HG03097 (cell line): ENCODE data around the gene TUBA1B.
"Not testable (repeated sequence)": the region's sequence is repeated elsewhere in the genome, so short reads cannot be mapped to it uniquely, and the experiment has no call there.

ENCODE experiments used
- ATAC-seq: cut with Tn5 transposase; IDR thresholded peaks from one replicate; pipeline ENCODE4 v1.9.1; 2021; ENCODE audit not compliant: unreplicated experiment, low FRiP score

The TUBA1B gene

DNA sequence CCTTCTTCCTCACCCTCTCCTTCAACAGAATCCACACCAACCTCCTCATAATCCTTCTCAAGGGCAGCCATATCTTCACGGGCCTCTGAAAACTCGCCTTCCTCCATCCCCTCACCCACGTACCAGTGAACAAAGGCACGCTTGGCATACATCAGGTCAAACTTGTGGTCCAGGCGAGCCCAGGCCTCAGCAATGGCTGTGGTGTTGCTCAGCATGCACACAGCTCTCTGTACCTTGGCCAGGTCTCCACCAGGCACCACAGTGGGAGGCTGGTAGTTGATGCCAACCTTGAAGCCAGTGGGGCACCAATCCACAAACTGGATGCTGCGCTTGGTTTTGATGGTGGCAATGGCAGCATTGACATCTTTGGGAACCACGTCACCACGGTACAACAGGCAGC is 3.2 kb downstream of the TUBA1B start:
- not testable (repeated sequence) for ATAC-seq

DNA sequence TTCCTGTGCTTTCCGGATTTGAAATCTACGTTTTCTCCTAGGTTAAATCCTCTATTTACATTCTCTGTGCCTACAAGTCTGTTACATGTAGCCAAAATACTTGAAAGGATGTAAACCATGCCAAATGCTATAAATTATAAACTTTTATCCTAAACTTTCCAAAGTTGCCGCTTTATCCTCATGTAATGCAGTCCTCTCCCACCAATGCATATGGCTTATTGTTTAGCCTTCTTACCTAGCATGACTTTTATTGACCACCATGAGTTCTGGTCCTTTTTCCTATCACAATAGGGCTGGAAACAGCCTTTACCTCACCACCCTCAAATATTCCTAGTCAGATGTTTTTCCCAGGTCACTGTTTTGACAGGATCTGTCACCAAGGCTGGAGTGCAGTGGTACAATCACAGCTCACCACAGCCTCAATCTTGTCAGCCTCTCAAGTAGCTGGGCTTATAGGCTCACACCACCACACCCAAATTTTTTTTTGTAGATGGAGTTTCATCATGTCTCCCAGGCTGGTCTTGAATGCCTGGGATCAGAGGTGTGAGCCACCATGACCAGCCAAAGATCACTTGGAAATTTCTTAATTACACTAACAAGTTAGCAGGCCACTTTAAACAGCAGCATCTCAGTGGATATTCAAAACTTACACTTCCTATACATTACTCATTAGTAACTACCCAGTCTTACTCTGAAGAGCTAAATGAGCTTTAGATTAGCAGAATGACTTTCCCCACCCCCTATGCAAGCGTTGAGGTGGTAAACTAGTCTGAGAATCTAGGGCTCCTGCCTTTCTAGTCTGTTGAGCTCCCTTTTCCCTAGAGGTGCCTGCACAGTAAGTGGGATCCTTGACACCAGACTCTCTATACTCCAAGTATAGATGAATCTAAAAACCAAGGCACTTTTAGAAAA is 4.1 kb downstream of the TUBA1B start:
- no peak for ATAC-seq

DNA sequence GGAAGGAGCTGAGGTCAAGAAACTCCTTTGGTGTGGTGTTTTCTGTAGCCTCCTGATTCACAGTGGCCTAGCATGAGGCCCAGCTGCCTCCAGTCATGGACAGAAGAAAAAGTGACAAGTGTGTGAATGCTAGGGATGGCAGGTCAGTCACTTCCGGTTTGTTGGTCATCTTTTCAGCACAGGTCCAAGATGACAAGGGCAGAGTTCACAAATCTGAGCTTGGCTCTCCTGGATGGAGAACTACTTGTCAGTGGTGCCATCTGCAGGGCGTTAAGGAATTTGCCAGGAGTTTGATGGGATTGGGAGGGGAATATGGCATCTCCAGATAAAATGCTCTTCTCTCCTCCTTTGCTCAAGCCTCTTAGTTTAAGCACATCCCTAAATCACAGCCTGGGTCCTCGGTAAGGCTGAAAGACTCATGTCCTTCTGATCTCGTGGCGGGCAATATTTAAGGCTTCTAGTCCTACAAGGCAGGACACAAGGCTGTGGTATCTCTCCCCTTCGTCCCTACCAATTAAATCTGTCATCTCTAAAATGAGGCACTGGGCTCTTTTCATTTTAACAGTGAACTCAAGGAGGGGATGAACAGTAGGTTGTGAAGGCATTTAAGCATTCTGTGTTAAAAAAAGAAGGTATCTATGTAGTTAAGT is 10.0 kb downstream of the TUBA1B start:
- no peak for ATAC-seq

DNA sequence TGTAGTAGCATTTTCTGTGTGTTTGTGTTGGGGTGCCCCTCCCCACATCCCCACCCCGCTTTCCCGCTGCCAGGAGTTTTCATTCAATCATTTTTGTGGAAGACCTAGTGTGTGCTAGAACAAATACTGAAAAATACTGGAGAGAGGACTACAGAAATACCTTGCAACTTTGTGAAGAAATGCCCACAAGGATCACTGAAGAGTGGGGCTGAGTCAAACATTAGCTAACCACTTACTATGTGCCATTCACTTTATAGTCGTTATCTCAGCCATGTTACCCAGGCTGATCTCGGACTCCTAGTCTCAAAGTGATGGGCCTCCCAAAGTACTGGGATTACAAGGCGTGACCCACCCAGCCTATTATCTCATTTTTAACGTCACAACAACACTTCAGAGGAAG is 20.0 kb downstream of the TUBA1B start:
- no peak for ATAC-seq

DNA sequence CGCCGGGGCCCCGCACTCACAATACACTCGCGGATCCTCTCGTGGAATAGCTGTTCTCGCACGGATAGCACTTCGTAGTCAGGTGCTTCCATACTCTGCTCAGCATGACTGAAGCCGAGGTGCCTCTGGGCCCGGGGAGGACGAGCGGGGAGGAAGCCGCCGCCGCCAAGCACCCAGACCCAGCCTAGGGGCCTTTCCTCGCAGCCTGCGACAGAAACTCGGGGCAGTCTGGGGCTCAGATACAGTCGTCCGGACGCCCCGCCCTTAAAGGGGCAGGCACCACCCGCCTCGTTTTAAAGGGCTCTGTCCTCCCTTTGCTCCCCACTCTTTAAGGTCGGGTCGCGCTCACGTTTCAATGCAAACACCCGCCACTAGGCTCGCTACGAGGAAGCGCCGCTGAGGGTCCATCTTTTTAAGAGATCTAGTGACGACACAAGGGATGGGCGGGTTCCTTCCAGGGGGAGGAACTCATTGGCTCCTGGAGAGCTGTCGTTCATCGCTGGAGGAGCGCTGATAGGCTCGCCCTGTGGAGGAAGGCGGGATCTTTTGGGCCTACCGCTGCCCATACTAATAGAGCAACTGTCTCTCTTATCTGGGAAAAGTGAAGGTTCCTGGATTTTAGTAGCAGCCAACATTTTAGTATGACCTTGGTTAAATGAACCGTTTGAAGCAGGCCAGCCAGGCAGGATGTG is 20.6 kb downstream of the TUBA1B start, which contains the start of gene LMBR1L:
Gene LMBR1L, minus strand, starts transcription at position 384 of the 692 bp plus-strand sequence. Its CDS starts 292 bp downstream, at position 92.
- peak; percentile 98 for ATAC-seq

DNA sequence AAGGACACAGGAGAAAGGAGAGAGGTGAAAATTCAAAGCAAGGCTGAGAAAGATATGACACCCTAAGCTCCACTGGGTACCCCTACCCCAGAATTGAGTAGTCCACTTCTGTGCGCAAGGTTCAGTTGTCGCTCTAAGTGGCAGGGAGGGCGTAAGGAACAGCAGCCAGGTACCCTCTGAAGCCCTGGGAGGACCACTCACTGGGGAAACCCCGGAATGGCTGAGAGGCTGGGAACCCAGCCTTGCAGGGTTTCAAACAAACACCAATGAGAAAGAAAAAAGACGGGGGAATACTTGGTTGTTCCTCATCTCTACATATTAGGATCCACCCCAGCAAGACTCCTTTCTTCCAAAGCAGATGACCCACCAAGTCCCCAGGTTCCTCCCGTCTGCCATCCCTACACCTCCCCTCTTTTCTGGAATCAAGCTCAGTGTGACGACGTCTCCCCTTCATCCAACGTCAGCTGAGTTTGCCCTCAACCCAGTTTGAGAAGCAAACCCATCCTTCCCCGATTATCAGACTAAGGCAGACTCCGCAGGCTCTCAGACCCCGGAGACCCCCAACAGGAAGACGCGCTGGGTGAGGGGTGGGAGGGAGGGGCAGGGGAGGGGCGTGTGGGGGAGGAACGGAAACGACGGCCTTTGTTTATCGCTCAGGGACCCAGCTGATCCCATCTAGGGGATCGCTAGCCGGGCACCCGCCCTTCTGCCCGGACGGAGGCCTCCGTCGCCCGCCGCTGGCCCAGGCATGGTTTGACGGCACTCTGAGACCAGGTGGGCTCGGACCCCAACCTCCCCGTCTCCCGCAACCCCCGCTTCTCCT is 21.3 kb downstream of the TUBA1B start:
- ATAC-seq = no peak

DNA sequence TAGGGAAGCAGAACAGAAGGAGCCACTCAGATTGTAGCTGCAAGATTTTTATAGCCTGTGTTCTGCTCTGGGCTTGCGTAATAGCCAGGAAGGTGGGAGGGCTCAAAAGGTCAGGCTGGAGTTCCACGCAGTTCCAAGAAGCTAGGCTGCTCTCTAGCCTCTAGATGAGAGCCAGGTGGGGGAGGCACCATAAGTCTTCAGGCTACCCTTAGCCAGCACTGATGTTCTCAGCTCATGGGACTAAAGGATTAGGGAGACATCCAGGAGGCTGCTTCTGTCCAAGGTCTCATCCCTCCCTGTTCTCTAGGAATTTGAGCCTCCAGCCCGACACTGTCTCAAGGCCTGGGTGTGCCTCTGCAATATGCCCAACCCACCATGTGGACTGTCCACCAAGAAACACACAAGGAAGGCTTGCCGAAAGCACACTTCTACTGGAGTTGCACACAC is 22.2 kb downstream of the TUBA1B start:
- no peak for ATAC-seq

DNA sequence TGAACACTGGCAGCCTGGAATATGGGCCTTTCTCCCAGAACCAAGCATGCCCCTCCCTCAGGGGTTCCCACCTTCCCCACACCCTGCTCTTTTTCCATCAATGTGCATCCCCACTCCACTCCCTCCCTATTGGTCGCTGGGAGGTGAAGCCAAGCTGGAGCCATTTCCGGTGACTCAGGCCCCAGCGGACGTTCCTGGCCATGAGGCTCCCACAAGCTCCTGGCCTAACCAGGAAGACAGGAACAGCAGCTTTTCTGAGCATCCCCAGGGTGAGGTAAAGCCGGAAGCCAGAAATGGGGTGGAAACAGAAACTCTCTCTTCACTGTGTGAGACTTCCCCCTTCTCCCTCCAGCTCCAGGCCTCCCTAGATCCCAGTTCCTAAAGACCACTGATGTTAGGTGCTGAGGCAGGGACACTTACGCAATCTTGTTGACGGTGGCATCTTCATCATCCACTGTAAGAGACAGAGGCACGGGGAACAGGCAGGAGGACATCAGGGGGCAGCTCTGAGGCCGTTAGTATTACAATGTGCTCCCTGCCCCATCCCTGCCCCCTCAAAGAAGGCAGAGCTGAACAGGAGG is 25.6 kb downstream of the TUBA1B start:
- no peak for ATAC-seq

DNA sequence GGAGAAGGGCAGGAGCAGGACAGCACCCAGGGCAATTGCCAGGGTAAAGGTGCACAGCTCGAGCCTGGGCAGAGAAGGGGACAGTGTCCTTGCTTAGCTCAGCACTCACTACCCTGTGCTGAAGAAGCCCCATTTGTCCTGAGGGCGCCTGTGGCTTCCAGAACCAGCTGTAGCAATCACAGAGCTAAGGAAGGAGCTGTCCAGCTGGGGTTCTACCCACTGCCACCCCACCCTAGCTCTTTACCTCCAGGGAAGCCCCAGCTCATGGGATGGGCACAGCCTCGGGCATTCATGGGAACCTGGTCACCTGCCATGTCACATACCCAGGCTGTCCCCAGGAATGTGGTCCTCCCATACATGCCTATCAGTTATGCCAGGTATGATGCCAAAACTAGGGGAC is 26.4 kb downstream of the TUBA1B start:
- ATAC-seq = no peak

DNA sequence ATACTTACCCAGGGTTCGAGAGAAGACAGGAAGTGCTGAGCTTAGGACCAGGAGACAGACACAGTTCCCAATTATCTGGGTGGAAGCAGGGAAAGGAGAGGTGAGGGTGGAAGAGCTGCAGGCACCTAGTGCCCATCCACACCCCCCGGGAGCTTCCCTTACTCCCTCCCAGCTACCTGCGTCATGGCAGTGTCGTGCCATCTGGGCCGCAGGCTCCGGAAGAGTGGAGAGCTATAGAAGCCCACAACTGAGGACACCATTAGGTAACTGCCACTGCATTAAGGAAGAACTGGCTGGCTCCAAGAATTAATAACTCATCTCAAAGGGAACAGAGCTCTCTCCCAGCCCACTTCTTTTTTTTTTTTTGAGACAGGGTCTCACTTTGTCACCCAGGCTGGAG is 30.8 kb downstream of the TUBA1B start:
- no peak for ATAC-seq

DNA sequence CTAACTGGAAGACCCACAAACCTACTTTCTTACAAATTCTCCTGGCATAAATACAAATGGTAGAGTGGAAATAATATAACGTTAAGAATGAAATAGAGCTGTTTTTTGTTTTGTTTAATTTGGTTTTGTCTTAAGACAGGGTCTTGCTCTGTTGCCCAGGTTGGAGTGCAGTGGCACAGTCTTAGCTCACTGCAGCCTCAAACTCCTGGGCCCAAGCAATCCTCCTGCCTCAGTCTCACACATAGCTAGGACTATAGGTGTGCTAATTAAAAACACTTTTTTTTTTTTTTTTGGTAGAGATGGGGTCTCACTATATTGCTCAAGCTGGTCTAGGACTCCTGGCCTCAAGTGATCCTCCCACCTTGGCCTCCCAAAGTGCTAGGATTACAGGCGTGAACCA is 32.5 kb downstream of the TUBA1B start:
- ATAC-seq = no peak

DNA sequence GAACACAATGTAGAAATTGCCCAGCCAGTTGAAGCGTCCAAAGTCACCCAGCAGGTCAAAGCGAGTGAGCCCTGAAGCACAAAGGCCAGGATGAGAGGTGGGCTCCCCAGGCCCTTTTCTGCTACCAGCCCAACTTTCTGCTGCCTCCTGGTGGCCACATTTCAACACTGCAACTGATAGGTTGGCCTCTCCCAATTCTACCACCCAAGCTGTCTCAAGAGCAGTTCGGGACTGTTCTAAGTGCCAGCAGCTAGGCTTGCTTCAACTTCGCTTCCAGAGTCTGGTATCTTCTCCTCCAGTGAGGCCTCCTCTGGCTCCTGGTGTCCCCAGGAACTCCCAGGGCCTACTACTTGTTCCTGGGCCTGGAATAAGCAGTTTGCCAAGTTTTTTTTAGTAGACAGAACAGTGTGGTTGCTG is 33.2 kb downstream of the TUBA1B start:
- ATAC-seq = no peak

DNA sequence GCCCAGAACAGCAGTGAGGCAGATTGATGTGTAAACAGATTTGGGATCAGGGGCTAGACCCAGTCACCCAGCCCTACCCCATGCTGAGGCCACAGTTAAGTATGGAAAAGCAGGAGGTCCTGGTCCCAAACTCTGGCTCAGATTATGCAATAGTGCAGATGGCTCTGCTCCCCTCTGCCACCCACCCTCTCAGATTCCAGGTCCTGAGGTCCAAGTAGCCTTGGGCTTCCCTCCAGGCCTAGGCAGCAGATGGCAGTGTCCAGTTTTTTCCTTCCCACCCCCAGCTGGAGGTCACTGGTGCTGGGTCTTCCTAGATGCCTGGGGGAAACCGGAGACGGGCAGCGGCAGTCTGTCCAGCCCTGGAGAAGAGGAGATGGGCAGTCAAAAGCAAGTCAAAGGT is 33.8 kb downstream of the TUBA1B start:
- ATAC-seq = no peak

DNA sequence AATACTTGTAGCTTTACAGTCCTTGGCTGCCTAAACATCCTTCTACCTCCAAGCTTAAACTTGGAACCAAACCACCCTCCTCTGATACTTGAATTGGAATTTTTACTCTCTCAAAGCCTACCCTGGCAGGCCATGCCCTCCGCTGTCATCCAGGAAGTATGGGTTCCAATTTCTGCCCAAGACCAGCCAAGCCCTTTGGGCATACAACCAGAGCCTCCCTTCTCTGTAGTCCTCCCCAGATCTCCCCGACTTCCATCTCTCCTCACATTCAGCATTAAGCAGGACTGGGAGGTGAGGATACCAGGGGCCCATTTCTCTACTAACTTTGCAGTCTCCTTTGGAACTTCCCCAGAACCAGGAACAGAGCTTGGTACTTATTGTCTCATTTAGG is 36.2 kb downstream of the TUBA1B start:
- no peak for ATAC-seq

DNA sequence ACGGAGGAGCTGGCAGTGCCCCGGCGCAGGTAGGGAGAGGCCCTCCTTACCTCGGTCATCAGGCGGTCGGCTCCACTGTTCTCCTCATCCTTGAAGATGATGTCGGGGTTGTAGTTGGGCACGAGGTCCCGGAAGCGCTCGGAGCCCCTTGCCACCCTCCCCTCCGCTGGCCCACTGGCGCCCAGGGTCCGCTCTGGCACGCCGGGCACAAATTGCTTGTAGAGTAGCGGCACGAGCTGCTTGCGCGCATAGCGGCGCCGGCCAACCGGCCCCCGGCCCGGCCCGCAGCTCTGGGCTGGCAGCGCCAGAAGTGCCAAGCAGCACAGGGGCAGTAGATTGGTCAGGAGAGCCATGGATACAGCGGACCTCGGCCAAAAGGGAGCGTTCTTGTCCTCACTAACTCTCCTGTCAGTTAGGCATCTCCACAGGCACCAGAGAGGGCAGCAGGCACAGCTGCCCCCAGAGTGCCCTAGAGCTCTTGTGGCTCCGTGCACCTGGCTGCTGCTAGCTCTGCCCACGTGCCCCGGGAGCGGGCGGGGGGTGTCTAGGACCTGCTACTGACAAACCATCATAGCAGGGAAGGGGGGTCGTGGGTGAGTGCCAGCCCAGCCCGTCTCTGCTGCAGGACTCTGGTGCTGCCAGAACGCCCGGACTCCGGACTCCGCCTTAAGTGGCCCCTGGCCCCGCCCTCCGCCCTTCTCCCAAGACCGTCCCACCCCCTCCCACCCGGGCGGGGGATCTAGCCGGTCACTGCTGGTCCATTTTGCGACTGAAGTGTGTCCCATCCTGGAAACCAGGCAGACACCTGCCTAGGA is 36.8 kb downstream of the TUBA1B start, which contains the start of gene DHH:
Gene DHH, minus strand, starts transcription at position 642 of the 815 bp plus-strand sequence. Its CDS starts 289 bp downstream, at position 353.
- ATAC-seq = no peak

DNA sequence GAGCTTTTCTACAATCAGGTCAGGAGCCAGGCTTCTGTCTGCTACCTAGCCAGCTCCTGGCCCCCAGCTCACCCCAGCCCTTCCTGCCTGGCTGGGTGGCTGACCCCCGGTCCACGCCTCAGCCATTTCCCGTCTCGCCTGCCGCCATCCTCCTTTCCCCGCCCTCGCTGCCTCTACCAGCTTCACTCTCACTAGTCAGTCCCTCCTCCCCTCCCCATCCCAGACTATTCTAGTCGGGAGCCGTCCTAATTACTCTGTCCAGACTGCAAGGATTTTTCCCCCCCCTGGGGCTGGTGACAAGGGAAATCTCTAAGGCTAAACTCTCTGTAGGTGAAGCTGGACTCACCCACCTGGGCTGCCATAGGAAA is 37.4 kb downstream of the TUBA1B start:
- ATAC-seq = no peak

DNA sequence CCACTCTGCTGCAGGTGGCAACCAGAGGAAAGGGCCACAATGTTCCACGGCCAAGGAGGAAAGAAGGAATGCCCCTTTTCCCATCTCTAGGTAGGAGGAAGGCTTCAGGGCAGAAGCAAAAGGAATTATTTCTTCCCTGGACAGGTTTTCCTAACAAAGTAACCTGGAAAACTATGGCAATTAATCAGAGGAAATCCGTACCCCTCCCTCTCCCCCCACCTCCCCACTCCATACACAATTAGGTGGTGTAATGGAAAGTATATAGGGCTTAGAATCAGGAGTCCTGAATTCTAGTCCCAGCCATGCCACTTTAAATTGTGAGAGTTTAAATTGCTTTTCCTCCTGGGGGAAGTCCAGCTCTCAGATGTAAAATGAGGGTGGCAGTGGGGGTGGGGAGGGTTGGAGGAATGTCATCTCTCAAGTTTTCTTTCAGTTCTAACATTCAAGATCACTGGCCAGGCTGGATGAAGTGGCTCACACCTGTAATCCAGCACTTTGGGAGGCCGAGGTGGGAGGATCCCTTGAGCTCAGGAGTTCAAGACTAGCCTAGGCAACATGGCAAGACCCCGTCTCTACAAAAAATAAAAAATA is 38.3 kb downstream of the TUBA1B start:
- ATAC-seq = no peak

DNA sequence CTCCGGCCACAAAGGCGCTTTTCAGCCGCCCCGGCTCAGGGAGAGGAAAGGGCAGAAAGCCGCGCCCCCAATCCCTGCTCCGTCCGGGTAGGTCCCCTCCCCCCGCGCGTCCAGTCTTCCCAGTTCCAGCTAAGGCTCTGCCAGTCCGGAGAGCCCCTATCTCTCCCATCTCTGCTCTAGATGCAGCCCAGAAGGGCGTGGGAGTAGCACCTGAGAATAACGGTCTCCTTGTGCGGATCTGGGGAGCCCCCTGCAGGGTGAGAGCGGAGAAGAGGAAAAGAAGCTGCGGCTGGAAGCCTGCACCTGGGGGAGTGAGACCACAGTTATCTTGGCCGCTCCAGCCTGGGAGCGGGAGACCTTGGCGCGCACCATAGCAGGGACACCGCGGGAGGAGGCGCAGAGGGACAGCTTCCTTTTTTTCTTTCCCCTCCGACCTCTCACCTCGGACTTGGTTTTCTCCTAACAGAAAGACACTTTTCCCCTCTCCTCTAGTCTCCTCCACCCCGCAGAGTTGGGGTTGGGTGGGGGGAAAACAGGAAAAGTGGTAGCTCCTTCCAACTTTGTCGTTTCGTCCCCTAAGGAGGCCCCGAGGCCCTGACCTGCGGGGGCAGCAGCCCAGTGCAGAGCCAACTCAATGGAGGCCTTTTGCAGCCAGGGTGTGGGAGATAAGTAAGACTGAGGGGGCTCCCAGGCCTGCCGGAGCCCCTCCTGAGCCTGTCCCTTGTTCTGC is 38.9 kb downstream of the TUBA1B start:
- no peak for ATAC-seq
